Measurements from ENCODE around the gene ABCC2.
"Not testable (repeated sequence)": the region's sequence is repeated elsewhere in the genome, so short reads cannot be mapped to it uniquely, and the experiment has no call there.

ABCC2 gene

DNA sequence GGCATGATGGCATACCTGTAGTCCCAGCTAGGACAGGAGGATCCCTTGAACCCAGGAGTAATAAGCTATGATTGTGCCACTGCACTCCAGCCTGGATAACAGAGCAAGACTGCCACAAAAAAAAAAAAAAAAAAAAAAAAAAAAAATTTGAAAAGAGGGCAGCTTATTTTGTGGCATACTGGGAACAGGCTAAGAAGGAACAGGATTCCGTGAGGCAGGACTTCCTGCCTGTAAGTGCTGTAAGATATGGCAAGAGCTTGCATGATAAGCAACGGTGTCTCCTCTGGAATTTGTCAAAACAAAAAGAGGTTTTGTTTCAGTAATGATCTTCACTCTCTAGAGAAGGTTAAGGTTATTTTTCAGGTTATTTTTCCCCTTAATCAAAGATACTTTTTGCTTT is 101.1 kb downstream of the ABCC2 start:
- no peaks in the 10 kb centered on the region for H3K4me1 ChIP-seq (ENCODE audit: control insufficient read depth in 1 of 2, insufficient read depth in 1 of 2, low read depth in 1 of 2, low read length in 1 of 2)
- no peaks in the 10 kb centered on the region for H3K9me3 ChIP-seq
- no peaks in the 10 kb centered on the region for H3K27me3 ChIP-seq
- no peak overlapping the region for H3K4me3 ChIP-seq (ENCODE audit: low read depth in 1 of 2, low read length in 1 of 2)
- TF ChIP-seq, protein P1, sequence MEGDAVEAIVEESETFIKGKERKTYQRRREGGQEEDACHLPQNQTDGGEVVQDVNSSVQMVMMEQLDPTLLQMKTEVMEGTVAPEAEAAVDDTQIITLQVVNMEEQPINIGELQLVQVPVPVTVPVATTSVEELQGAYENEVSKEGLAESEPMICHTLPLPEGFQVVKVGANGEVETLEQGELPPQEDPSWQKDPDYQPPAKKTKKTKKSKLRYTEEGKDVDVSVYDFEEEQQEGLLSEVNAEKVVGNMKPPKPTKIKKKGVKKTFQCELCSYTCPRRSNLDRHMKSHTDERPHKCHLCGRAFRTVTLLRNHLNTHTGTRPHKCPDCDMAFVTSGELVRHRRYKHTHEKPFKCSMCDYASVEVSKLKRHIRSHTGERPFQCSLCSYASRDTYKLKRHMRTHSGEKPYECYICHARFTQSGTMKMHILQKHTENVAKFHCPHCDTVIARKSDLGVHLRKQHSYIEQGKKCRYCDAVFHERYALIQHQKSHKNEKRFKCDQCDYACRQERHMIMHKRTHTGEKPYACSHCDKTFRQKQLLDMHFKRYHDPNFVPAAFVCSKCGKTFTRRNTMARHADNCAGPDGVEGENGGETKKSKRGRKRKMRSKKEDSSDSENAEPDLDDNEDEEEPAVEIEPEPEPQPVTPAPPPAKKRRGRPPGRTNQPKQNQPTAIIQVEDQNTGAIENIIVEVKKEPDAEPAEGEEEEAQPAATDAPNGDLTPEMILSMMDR (IDR thresholded peaks at IDR 0.05), result no peak
- peaks cover 99% of the 10 kb centered on the region for H3K36me3 ChIP-seq
- H3K27ac ChIP-seq, result no peak overlapping the region

DNA sequence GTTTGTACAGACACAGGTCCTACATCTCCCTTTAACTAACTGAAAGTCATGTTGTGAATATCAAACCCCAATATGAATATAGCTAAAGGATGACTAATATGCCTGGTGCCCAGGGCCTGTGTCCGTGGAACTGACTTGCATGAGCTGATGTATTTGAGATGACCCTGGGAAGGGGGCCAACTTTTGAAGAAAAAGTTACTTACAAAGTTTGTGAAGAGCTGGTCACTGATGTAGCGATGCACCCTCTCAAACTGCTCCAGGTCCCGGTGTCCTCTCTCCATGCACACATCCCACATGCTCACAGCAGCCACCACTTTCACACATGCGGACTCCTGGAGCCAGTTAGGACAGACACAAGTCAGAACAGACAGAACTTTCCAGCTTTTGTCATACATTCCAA is 106.2 kb downstream of the ABCC2 start:
- Histone ChIP-seq H3K27ac (no peak overlapping the region), H3K9me3 (no peaks in the 10 kb centered on the region), H3K36me3 (peaks cover 86% of the 10 kb centered on the region), H3K4me3 (ENCODE audit: low read depth in 1 of 2, low read length in 1 of 2) (no peak overlapping the region), H3K27me3 (no peaks in the 10 kb centered on the region), H3K4me1 (ENCODE audit: control insufficient read depth in 1 of 2, insufficient read depth in 1 of 2, low read depth in 1 of 2, low read length in 1 of 2) (no peaks in the 10 kb centered on the region)
- TF ChIP-seq, protein P1 (IDR thresholded peaks at IDR 0.05), result no peak

DNA sequence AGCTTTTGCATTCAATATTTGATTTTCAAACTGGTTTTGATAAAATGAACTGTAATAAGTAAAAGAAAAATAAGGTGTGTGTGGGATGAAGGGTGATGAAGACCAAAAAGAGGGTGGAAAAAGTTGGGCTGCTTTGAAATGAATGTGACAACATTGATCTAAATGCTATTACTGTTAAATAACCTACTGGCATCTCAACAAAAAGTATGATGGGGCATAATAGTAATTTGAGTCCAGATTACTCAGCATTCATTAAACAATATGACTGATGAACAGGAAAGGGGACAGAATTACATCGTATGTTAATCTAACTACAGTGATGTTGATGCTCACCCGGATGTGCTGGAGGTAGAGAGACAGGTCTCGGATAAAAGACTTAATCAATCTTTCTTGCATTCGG is 112.2 kb downstream of the ABCC2 start:
- no peaks in the 10 kb centered on the region for H3K4me1 ChIP-seq (ENCODE audit: control insufficient read depth in 1 of 2, insufficient read depth in 1 of 2, low read depth in 1 of 2, low read length in 1 of 2)
- H3K9me3 ChIP-seq, result no peaks in the 10 kb centered on the region
- TF ChIP-seq, protein P1 (IDR thresholded peaks at IDR 0.05), result no peak
- H3K27me3 ChIP-seq, result no peaks in the 10 kb centered on the region
- peaks cover 86% of the 10 kb centered on the region for H3K36me3 ChIP-seq
- H3K4me3 ChIP-seq (ENCODE audit: low read depth in 1 of 2, low read length in 1 of 2), result no peak overlapping the region
- H3K27ac ChIP-seq, result no peak overlapping the region

DNA sequence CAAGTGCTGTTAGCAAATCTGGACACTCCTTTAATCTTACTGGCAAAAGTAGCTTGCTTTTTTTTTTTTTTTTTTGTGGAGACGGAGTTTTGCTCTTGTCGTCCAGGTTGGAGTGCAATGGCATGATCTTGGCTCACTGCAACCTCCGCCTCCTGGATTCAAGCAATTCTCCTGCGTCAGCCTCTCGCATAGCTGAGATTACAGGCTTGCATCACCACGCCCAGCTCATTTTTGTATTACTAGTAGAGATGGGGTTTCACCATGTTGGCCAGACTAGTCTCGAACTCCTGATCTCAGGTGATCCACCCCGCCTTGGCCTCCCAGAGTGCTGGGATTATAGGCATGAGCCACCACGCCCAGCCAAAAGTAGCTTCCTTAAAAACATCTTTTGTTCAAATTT is 112.6 kb downstream of the ABCC2 start:
- H3K27ac ChIP-seq; H3K9me3 ChIP-seq; H3K4me1 ChIP-seq (ENCODE audit: control insufficient read depth in 1 of 2, insufficient read depth in 1 of 2, low read depth in 1 of 2, low read length in 1 of 2); H3K4me3 ChIP-seq (ENCODE audit: low read depth in 1 of 2, low read length in 1 of 2); H3K27me3 ChIP-seq: not testable (repeated sequence)
- H3K36me3 ChIP-seq, result peaks cover 85% of the 10 kb centered on the region

DNA sequence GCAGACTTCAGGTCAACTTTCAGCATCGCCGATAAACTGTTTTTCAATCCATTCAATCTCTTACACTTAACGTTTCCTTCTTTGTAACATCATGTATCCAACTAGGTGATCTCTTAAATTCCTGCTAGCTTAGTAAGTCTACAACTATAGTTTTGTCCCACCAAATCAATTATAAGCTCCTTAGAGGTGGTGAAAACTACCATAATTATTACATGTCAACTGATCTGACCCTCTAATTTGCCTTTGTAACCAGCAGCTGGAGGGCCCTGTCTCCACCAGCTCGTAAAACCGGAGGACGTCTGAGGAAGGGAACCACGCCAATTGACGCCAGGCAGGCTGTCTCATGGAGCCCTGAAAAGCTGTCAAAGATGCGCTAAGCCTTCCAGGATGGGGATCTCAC is 113.4 kb downstream of the ABCC2 start:
- TF ChIP-seq, protein P1 (IDR thresholded peaks at IDR 0.05), result no peak
- H3K36me3 ChIP-seq, result peaks cover 85% of the 10 kb centered on the region
- no peaks in the 10 kb centered on the region for H3K27me3 ChIP-seq
- no peaks in the 10 kb centered on the region for H3K9me3 ChIP-seq
- no peak overlapping the region for H3K27ac ChIP-seq
- H3K4me3 ChIP-seq (ENCODE audit: low read depth in 1 of 2, low read length in 1 of 2), result no peak overlapping the region
- no peaks in the 10 kb centered on the region for H3K4me1 ChIP-seq (ENCODE audit: control insufficient read depth in 1 of 2, insufficient read depth in 1 of 2, low read depth in 1 of 2, low read length in 1 of 2)

Data from neutrophil (primary cell).